OCI-LY7 (cell line): Measurements from ENCODE around the gene UGCG. TPM values are rescaled to one million over a fixed set of nuclear protein-coding genes. Genes with fewer than 3 reads are reported as not detected.

Experiments
- BruUV-seq: library from RNA; stranded (reverse); fragments of 400-500 nt; replicated peaks from 2 replicates; lab custom pipeline; 2021; lab: Mats Ljungman, UMichigan
- CTCF ChIA-PET: fragments of 300-600 bp; sonication (Branson Sonifier 250); formaldehyde crosslinking; loops from one replicate; lab custom pipeline; 2022; ENCODE audit warnings: antibody characterized with exemption; ENCODE audit not compliant: unreplicated experiment; lab: Charles Lee
- POLR2A ChIA-PET: fragments of 300-600 bp; sonication (Branson Sonifier 250); formaldehyde crosslinking; loops from one replicate; lab custom pipeline; 2022; ENCODE audit warnings: antibody characterized with exemption; lab: Charles Lee
- DNase-seq: peaks from one replicate; pipeline ENCODE4 v3.0.0-alpha.2; 2015; ENCODE audit warnings: low spot score
- H2AFZ ChIP-seq: fragments of 200-600 bp; sonication (generic), shearing (Covaris generic); 2 replicates; pipeline ENCODE4 v1.6.1; 2014; ENCODE audit warnings: mild to moderate bottlenecking, antibody characterized with exemption, low read length, moderate library complexity
- H3K27ac ChIP-seq: fragments of 200-600 bp; sonication (generic); 2 replicates; pipeline ENCODE4 v1.5.1; 2014; ENCODE audit warnings: mixed run types, low read depth, mild to moderate bottlenecking, moderate library complexity, low read length, inconsistent platforms; ENCODE audit not compliant: poor library complexity, severe bottlenecking
- H3K36me3 ChIP-seq: fragments of 200-600 bp; sonication (generic); 2 replicates; pipeline ENCODE4 v1.6.1; 2014; ENCODE audit warnings: mild to moderate bottlenecking, antibody characterized with exemption, low read length, moderate library complexity, mixed read lengths; ENCODE audit not compliant: insufficient read depth
- H3K4me1 ChIP-seq: fragments of 200-600 bp; sonication (generic); 2 replicates; pipeline ENCODE4 v1.5.1; 2014; ENCODE audit warnings: mild to moderate bottlenecking, low read length; ENCODE audit not compliant: insufficient read depth, poor library complexity, severe bottlenecking
- H3K4me2 ChIP-seq: fragments of 200-600 bp; sonication (generic); 2 replicates; pipeline ENCODE4 v1.6.1; 2014; ENCODE audit warnings: mild to moderate bottlenecking, low read length
- H3K4me3 ChIP-seq: fragments of 200-600 bp; sonication (generic); 2 replicates; pipeline ENCODE4 v1.5.1; 2014; ENCODE audit warnings: mild to moderate bottlenecking, low read depth, low read length; ENCODE audit not compliant: poor library complexity, severe bottlenecking
- H3K79me2 ChIP-seq: fragments of 200-600 bp; sonication (generic); 2 replicates; pipeline ENCODE4 v1.6.1; 2016; ENCODE audit warnings: low read depth, mild to moderate bottlenecking, low read length, moderate library complexity, mixed read lengths; ENCODE audit not compliant: insufficient read depth
- H3K9me2 ChIP-seq: fragments of 200-600 bp; sonication (generic); 2 replicates; pipeline ENCODE4 v1.6.1; 2016; ENCODE audit warnings: mild to moderate bottlenecking, low read length, mixed read lengths; ENCODE audit not compliant: insufficient read depth
- H3K9me3 ChIP-seq: fragments of 200-600 bp; sonication (generic); 2 replicates; pipeline ENCODE4 v1.6.1; 2014; ENCODE audit warnings: mild to moderate bottlenecking, mixed run types, low read length, mixed read lengths
- H4K20me1 ChIP-seq: fragments of 200-600 bp; sonication (generic); 2 replicates; pipeline ENCODE4 v1.6.1; 2014; ENCODE audit warnings: mild to moderate bottlenecking, antibody characterized with exemption, low read length, moderate library complexity, mixed read lengths; ENCODE audit not compliant: insufficient read depth
- EZH2phosphoT487 ChIP-seq: fragments of 200-600 bp; sonication (generic); IDR thresholded peaks from 2 replicates; pipeline ENCODE4 v1.6.1; 2018; ENCODE audit warnings: low read depth, borderline replicate concordance, mild to moderate bottlenecking, mixed run types, antibody characterized with exemption, low read length, moderate library complexity, mixed read lengths
- intact Hi-C: fragments of 100-400 bp; cut with micrococcal nuclease; formaldehyde crosslinking; loops from one replicate; pipeline ENCODE4 v1.10.0; 2022; ENCODE audit not compliant: unreplicated experiment
- total RNA-seq, 2 experiments: library from RNA; depleted of rRNA in 1 of 2; stranded (reverse); fragments of >200 nt in 1 of 2; shearing (Covaris generic) in 1 of 2; gene quantifications; 2 replicates each; pipeline ENCODE4 v1.2.3, GENCODE V29; 2014 to 2022
- TF ChIP-seq, protein P1 (sequence below): fragments of 200-600 bp; sonication (generic); conservative IDR thresholded peaks from 2 replicates; pipeline ENCODE4 v1.5.1; 2014; ENCODE audit warnings: mild to moderate bottlenecking, antibody characterized with exemption, low read length, moderate library complexity, mixed read lengths

The UGCG gene
- total RNA-seq, 2 experiments from 2014 or later = 12.9 to 14.7 TPM

DNA sequence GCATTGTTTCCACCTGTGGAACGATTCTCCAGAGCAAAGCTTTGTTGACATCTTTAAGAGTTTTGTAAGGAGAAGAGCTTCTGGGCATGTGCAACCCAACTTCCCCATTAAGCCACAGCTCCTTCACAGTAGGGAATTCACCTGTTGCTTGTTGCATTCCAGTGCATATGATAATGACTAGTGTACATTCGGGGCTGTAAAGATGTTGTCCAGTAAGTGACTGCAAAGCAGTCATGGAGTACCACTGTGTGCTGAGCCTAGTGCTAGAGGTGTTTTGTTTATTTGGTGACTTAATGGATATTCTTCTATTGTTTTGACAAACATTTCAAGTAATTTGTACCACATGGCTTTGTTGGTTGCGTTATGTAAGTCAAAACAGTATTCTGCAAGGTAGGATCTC is 12.8 kb downstream of the UGCG start:
- Histone ChIP-seq H3K27ac (no peak overlapping the region), H3K4me1 (peaks cover 19% of the 10 kb centered on the region), H3K4me3 (no peak overlapping the region), H2AFZ (no peak overlapping the region), H4K20me1 (peaks cover 38% of the 10 kb centered on the region), H3K4me2 (no peak overlapping the region), H3K9me3 (no peaks in the 10 kb centered on the region), H3K79me2 (peaks cover 94% of the 10 kb centered on the region), H3K36me3 (peaks cover 11% of the 10 kb centered on the region), H3K9me2 (no peaks in the 10 kb centered on the region)
- no peak for DNase-seq
- intact Hi-C loops = no loop called here
- CTCF ChIA-PET = no interaction called here
- no peak for TF ChIP-seq EZH2phosphoT487
- TF ChIP-seq, protein P1, sequence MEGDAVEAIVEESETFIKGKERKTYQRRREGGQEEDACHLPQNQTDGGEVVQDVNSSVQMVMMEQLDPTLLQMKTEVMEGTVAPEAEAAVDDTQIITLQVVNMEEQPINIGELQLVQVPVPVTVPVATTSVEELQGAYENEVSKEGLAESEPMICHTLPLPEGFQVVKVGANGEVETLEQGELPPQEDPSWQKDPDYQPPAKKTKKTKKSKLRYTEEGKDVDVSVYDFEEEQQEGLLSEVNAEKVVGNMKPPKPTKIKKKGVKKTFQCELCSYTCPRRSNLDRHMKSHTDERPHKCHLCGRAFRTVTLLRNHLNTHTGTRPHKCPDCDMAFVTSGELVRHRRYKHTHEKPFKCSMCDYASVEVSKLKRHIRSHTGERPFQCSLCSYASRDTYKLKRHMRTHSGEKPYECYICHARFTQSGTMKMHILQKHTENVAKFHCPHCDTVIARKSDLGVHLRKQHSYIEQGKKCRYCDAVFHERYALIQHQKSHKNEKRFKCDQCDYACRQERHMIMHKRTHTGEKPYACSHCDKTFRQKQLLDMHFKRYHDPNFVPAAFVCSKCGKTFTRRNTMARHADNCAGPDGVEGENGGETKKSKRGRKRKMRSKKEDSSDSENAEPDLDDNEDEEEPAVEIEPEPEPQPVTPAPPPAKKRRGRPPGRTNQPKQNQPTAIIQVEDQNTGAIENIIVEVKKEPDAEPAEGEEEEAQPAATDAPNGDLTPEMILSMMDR = no peak
- BruUV-seq = no TSS peak
- POLR2A ChIA-PET = interaction anchor here (0.6 to 1.3 kb wide), 5 partner anchors 10 to 296 kb away, joined by 3 to 7 read pairs (median 5); no protein-coding TSS in a partner anchor

DNA sequence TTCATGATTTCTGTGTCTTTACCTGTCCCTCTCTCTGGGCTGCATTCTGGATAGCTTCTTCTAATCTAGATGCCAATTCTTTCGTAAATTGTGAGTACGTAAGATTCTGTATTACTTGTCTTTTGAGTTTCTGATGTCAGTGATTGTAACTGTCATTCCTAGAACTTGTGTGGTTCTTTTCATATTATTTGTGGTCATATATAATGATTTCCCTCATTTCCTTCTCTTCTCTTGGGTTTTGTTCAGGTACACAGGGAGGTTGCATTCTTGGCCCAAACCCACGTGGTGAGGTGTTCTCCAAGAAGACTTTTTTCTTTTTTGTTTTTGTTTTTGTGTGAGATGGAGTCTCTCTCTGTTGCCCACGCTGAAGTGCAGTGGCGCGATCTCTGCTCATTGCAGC is 13.8 kb downstream of the UGCG start:
- Histone ChIP-seq H3K9me2 (no peaks in the 10 kb centered on the region), H3K27ac (no peak overlapping the region), H3K4me1 (peaks cover 29% of the 10 kb centered on the region), H3K9me3 (no peaks in the 10 kb centered on the region), H3K79me2 (peaks cover 94% of the 10 kb centered on the region), H3K4me3 (no peak overlapping the region), H3K4me2 (no peak overlapping the region), H4K20me1 (peaks cover 38% of the 10 kb centered on the region), H3K36me3 (peaks cover 17% of the 10 kb centered on the region), H2AFZ (no peak overlapping the region)
- intact Hi-C loops = no loop called here
- no peak for DNase-seq
- no TSS peak for BruUV-seq
- ChIA-PET CTCF (no interaction called here), POLR2A (no interaction called here)
- TF ChIP-seq, protein P1 = no peak
- TF ChIP-seq EZH2phosphoT487 = no peak

GRCh38 chr9:111913159-111913558 is 16.5 kb downstream of the UGCG start:
- no peak overlapping the region for H3K4me2 ChIP-seq
- POLR2A ChIA-PET = no interaction called here
- H2AFZ ChIP-seq = no peak overlapping the region
- no TSS peak for BruUV-seq
- H3K27ac ChIP-seq = no peak overlapping the region
- DNase-seq = no peak
- no peak overlapping the region for H3K4me3 ChIP-seq
- H3K4me1 ChIP-seq = peaks cover 41% of the 10 kb centered on the region
- peaks cover 24% of the 10 kb centered on the region for H3K36me3 ChIP-seq
- peaks cover 93% of the 10 kb centered on the region for H3K79me2 ChIP-seq
- H3K9me3 ChIP-seq = no peaks in the 10 kb centered on the region
- H3K9me2 ChIP-seq = no peaks in the 10 kb centered on the region
- peaks cover 27% of the 10 kb centered on the region for H4K20me1 ChIP-seq
- TF ChIP-seq, protein P1 = no peak
- TF ChIP-seq EZH2phosphoT487 = no peak
- CTCF ChIA-PET = no interaction called here
- intact Hi-C loops = no loop called here
